GM12874 (cell line): Measurements from ENCODE around the gene NALCN.

Source experiments
- TF ChIP-seq, protein P1 (sequence below): IDR thresholded peaks from 2 replicates; pipeline ENCODE4 v1.5.1; 2011; ENCODE audit warnings: low read depth, mild to moderate bottlenecking, control low read depth, low read length, moderate library complexity; ENCODE audit not compliant: insufficient read depth

Gene NALCN

DNA sequence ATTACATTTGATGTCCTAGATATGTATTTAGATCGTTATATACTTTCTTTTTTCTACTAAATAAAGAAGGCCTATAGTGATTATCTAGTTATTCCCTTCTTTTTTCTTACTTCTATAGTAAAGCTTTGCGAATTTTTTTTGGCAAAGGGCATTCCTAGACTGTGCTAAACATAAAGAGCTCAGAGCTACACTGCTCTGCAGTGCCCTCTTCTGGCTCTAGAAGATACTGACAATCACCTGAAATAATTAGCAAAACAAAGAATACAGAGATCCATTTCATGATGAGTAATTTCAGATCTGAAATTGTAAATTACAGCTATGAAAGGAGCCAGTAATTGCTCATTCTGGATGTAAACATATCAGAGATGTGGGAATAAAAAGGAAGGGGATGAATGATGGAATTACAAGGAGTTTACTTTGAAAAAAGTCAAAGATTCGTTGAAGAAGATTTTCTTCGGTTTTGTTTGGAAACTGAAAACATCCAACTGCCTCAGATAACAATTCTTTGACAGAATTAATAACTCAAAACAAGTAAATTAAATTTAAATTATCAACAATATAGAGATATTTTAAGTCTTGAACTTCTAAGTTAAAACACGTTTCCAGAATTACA, 288.5 kb downstream of the NALCN start:
- TF ChIP-seq, protein P1, sequence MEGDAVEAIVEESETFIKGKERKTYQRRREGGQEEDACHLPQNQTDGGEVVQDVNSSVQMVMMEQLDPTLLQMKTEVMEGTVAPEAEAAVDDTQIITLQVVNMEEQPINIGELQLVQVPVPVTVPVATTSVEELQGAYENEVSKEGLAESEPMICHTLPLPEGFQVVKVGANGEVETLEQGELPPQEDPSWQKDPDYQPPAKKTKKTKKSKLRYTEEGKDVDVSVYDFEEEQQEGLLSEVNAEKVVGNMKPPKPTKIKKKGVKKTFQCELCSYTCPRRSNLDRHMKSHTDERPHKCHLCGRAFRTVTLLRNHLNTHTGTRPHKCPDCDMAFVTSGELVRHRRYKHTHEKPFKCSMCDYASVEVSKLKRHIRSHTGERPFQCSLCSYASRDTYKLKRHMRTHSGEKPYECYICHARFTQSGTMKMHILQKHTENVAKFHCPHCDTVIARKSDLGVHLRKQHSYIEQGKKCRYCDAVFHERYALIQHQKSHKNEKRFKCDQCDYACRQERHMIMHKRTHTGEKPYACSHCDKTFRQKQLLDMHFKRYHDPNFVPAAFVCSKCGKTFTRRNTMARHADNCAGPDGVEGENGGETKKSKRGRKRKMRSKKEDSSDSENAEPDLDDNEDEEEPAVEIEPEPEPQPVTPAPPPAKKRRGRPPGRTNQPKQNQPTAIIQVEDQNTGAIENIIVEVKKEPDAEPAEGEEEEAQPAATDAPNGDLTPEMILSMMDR: peak; percentile 56; the same call in 1 of the 2 replicates

DNA sequence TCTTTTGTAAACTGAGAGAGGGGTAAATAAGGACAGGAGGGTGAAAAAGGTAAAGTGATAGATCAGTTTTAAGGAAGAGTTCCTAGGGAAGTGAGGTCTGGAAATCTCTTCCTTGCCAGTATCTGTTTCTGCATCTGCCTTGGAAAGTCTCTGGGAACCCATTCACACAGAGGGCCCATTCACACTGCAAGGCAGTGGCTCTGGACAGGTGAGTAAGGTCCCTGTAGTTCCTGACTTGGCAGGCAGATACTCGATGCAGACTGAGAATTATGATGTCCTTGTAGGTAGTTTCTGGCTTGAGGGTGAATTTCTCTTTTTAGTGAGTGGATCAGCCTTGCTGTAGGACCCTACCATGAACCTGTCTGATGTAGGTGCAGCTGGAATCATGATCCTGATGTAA, 293.3 kb downstream of the NALCN start:
- TF ChIP-seq, protein P1: no peak

DNA sequence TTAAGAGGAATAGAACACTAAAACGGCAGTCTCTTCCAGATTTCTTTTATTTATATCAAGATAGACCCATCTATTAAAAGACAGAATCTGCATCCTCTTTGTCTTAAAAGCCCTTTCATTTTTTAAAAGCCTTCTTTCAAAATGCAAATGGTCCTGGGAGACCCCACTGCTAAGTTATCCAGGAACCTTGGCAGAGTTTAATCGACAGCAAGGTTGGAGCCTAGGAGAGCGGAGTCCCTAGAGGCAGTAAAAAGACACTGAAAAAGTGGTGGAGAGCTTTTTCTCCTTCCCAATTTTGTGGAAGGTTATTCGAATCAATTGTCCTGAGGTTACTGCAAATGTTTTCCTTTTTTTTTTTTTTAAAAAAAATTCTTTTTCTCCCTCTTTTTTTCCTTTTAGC, 294.7 kb downstream of the NALCN start:
- TF ChIP-seq, protein P1: no peak

- TF ChIP-seq, protein P1: no peak
Measured at GRCh38 chr13:101120007-101120406, 296.3 kb downstream of the NALCN start.

- TF ChIP-seq, protein P1: no peak
Measured at GRCh38 chr13:101116826-101117225, 299.5 kb downstream of the NALCN start.

DNA sequence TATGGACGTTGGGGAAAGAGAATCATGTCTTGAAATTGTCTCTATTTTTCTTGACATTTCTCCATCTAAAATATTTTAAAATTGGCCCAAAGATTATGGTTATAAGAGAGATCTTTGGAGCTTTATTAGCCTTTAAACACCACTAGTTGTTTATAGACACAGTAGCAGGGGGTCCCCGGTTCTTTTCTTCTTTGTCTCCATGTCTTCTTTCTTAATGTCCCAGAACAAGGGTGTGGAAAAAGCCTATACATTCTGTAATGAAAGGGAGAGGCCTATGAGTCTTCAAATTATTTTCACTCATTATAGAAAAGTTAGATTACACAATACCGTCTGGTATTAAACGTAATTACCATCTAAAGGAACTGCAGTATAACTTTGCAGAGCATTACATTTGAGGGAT, 300.0 kb downstream of the NALCN start:
- TF ChIP-seq, protein P1: no peak

DNA sequence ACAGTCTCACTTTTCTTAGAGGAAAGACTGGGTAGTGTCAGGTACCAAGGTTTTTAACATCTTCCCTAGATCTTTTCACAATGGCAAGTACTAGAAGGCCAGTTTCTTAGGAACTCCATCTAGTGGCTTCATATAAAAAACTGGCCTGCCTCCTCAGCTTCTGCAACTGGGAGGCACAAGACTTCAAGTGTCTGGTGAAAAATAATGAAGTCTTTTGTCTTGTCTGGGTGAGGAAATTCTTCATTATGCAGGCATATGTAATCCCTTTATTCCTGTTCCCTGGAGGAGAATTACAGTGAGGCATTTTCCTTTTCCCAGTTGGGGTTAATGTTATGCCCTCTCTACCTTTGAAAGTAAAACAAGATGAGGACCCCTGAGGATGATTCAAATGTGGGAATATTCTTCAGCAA, 300.5 kb downstream of the NALCN start:
- TF ChIP-seq, protein P1: no peak
